ENCODE measurements around the gene STING1.
"Not testable (repeated sequence)": the region's sequence is repeated elsewhere in the genome, so short reads cannot be mapped to it uniquely, and the experiment has no call there.

Gene STING1

GRCh38 chr5:139503036-139503817 lies 20.7 kb upstream of the STING1 start:
- not testable (repeated sequence) for DNase-seq (ENCODE audit: low spot score)

GRCh38 chr5:139501381-139501780 lies 18.8 kb upstream of the STING1 start:
- DNase-seq (ENCODE audit: low spot score): no peak

- no peak for DNase-seq (ENCODE audit: low spot score)
Measured at GRCh38 chr5:139495638-139496435, 13.3 kb upstream of the STING1 start.

GRCh38 chr5:139494832-139495231 lies 12.3 kb upstream of the STING1 start:
- no peak for DNase-seq (ENCODE audit: low spot score)

- DNase-seq (ENCODE audit: low spot score): no peak
Measured at GRCh38 chr5:139494256-139494655, 11.7 kb upstream of the STING1 start.

GRCh38 chr5:139492700-139493192 lies 10.2 kb upstream of the STING1 start:
- DNase-seq (ENCODE audit: low spot score): peak; percentile 51

GRCh38 chr5:139488260-139488659 lies 5.7 kb upstream of the STING1 start:
- DNase-seq (ENCODE audit: low spot score): no peak

- no peak for DNase-seq (ENCODE audit: low spot score)
Measured at GRCh38 chr5:139486201-139486600, 3.6 kb upstream of the STING1 start.

- DNase-seq (ENCODE audit: low spot score): not testable (repeated sequence)
Measured at GRCh38 chr5:139482890-139483208, 291 bp upstream of the STING1 start.

- DNase-seq (ENCODE audit: low spot score): no peak
Measured at GRCh38 chr5:139481580-139482049, 943 bp downstream of the STING1 start.

- no peak for DNase-seq (ENCODE audit: low spot score)
Measured at GRCh38 chr5:139481122-139481533, 1.4 kb downstream of the STING1 start.

- DNase-seq (ENCODE audit: low spot score): not testable (repeated sequence)
Measured at GRCh38 chr5:139479729-139480128, 2.8 kb downstream of the STING1 start.

- DNase-seq (ENCODE audit: low spot score): not testable (repeated sequence)
Measured at GRCh38 chr5:139478657-139479423, 3.7 kb downstream of the STING1 start.

- no peak for DNase-seq (ENCODE audit: low spot score)
Measured at GRCh38 chr5:139475865-139476617, 6.5 kb downstream of the STING1 start.

- DNase-seq (ENCODE audit: low spot score): no peak
Measured at GRCh38 chr5:139474890-139475791, 7.4 kb downstream of the STING1 start.

GRCh38 chr5:139473565-139473964 lies 9.0 kb downstream of the STING1 start:
- no peak for DNase-seq (ENCODE audit: low spot score)

- no peak for DNase-seq (ENCODE audit: low spot score)
Measured at GRCh38 chr5:139473105-139473504, 9.5 kb downstream of the STING1 start.

GRCh38 chr5:139472386-139473030 lies 10.1 kb downstream of the STING1 start:
- DNase-seq (ENCODE audit: low spot score): no peak

GRCh38 chr5:139470821-139471300 lies 11.7 kb downstream of the STING1 start, which contains the start of gene SMIM33:
TSS of gene SMIM33 (plus strand) at chr5:139471004. CDS start at chr5:139471122, 118 bp downstream.
- no peak for DNase-seq (ENCODE audit: low spot score)

All from AG08396 (cell line).